ENCODE measurements around the gene OVOL2. TPM values are rescaled to one million over a fixed set of nuclear protein-coding genes. Genes with fewer than 3 reads are reported as not detected.

The OVOL2 gene
- total RNA-seq, 3 donors from 2014 or later: 11.5 to 36.3 (median 15.2) TPM

DNA sequence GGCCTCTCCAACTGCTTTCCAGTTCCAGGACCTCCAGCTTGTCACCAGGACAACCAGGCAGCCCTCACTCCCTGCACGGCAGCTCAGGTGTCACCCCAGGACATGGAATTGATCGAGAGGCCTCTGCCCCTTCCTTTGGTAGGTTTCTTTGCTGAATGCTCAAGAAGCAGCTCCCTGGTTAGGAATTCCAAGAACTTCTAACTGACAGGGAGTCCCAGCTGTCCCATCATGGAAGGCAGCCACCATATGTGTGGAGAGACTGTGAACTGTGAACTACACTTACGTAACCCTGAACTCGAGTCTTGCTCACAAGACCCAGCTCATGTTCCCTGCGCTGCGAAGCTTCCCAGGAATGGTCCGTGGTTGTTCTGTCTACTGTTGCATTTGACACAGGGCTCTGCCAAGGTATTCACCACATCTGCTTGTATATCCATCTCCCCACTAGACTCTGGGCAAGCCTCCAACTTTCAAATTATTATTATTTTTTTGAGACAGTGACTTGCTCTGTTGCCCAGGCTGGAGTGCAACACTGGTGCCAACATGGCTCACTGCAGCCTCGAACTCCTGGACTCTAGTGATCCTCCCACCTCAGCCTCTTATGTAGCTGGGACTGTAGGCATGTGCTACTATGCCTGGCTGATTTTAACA, 53.2 kb downstream of the OVOL2 start:
- Histone ChIP-seq H3K4me3 (no peak overlapping the region), H3K4me1 (ENCODE audit: low read depth) (no peaks in the 10 kb centered on the region), H3K36me3 (ENCODE audit: low read depth) (no peaks in the 10 kb centered on the region), H3K9me3 (no peaks in the 10 kb centered on the region)
- TF ChIP-seq CTCF (IDR thresholded peaks at IDR 0.05): no peak
- no peak for DNase-seq
- intact Hi-C loops (cut with DNase I, micrococcal nuclease): no loop called here
- ATAC-seq: no peak

GRCh38 chr20:18003897-18004296, 53.8 kb downstream of the OVOL2 start:
- intact Hi-C loops (cut with DNase I, micrococcal nuclease): no loop called here
- Histone ChIP-seq H3K9me3 (no peaks in the 10 kb centered on the region), H3K4me1 (ENCODE audit: low read depth) (no peaks in the 10 kb centered on the region), H3K36me3 (ENCODE audit: low read depth) (no peaks in the 10 kb centered on the region), H3K4me3 (no peak overlapping the region)
- ATAC-seq: peak; percentile 23
- no peak for DNase-seq
- TF ChIP-seq CTCF (IDR thresholded peaks at IDR 0.05): no peak

- no peak for DNase-seq
- no peak overlapping the region for H3K4me3 ChIP-seq
- H3K9me3 ChIP-seq: no peaks in the 10 kb centered on the region
- peak; percentile 39 for ATAC-seq
- intact Hi-C loops (cut with DNase I, micrococcal nuclease): no loop called here
- TF ChIP-seq CTCF (IDR thresholded peaks at IDR 0.05): no peak
- H3K4me1 ChIP-seq (ENCODE audit: low read depth): no peaks in the 10 kb centered on the region
- no peaks in the 10 kb centered on the region for H3K36me3 ChIP-seq (ENCODE audit: low read depth)
Observed at GRCh38 chr20:18001131-18001921, 56.4 kb downstream of the OVOL2 start.

GRCh38 chr20:17999566-17999965, 58.1 kb downstream of the OVOL2 start:
- Histone ChIP-seq H3K9me3 (no peaks in the 10 kb centered on the region), H3K36me3 (ENCODE audit: low read depth) (no peaks in the 10 kb centered on the region), H3K4me1 (ENCODE audit: low read depth) (no peaks in the 10 kb centered on the region), H3K4me3 (no peak overlapping the region)
- ATAC-seq (no peak), DNase-seq (no peak)
- TF ChIP-seq CTCF (IDR thresholded peaks at IDR 0.05): no peak
- intact Hi-C loops (cut with DNase I, micrococcal nuclease): loop anchor here in 1 of 2 donors (10.0 kb wide), 1 partner anchor 495 kb away; no protein-coding TSS in a partner anchor

GRCh38 chr20:17998446-17998845, 59.3 kb downstream of the OVOL2 start:
- no peaks in the 10 kb centered on the region for H3K4me1 ChIP-seq (ENCODE audit: low read depth)
- H3K9me3 ChIP-seq: no peaks in the 10 kb centered on the region
- no peaks in the 10 kb centered on the region for H3K36me3 ChIP-seq (ENCODE audit: low read depth)
- no peak for TF ChIP-seq CTCF (IDR thresholded peaks at IDR 0.05)
- ATAC-seq (no peak), DNase-seq (no peak)
- no peak overlapping the region for H3K4me3 ChIP-seq
- intact Hi-C loops (cut with DNase I, micrococcal nuclease): loop anchor here in 1 of 2 donors (10.0 kb wide), 1 partner anchor 494 kb away; no protein-coding TSS in a partner anchor
